Astrocyte (in vitro differentiated cells and primary cell): Measurements from ENCODE around the gene DPH6.

Experiments used
- CTCF ChIP-seq: IDR thresholded peaks from 2 replicates; pipeline ENCODE4 v1.5.1; 2011; ENCODE audit warnings: low read depth, mild to moderate bottlenecking, inconsistent platforms, low read length, moderate library complexity; ENCODE audit not compliant: insufficient read depth
- EZH2 ChIP-seq: IDR thresholded peaks from 2 replicates; pipeline ENCODE4 v1.6.1; 2012; ENCODE audit warnings: mild to moderate bottlenecking, low read length, inconsistent platforms; ENCODE audit not compliant: insufficient read depth

- TF ChIP-seq CTCF, result no peak
- no peak for TF ChIP-seq EZH2
These were observed 105.7 kb downstream of the DPH6 start for GRCh38 chr15:35440265-35440664.
